ENCODE measurements around the gene PI16.
"Not testable (repeated sequence)": the region's sequence is repeated elsewhere in the genome, so short reads cannot be mapped to it uniquely, and the experiment has no call there.

PI16 gene

DNA sequence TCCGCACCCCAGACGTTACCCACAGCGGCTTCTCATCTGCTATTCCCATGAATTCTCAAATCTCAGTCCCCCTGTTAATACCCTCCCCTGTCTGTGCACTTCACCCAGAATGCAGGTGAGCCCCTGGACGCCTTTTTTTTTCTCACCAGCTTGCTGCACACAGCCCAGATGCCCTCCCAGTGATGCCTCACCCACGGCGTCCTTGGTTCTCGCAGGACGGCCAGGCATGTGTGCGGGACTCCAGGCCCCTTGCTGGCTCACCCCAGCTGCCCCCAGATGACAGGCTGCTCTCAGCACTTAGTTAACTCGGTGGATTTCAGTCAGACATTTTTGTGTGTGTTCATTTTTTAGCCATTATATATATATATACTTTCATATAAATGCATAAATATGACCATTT lies 25.4 kb upstream of the PI16 start:
- no peak for DNase-seq (ENCODE audit: low read depth in 2 of 2)

DNA sequence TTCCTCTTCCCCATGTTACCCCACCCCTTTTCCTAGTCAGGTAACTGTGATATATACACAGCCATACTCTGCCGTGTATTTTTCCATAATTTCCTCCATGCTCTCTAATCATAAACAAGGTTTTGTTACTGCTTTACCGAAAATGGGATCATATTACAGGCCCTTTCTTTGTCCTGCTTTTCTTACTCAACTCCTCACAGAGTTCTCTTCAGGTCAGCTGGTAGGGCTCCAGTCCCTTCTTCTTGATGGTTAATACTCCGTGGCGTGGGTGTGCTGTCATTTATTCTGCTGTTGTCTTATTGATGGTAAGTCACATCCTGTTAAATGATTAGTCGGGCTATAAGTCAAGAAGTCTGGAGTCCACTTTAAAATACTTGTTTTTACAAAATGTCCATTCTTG lies 24.9 kb upstream of the PI16 start:
- no peak for DNase-seq (ENCODE audit: low read depth in 2 of 2)

DNA sequence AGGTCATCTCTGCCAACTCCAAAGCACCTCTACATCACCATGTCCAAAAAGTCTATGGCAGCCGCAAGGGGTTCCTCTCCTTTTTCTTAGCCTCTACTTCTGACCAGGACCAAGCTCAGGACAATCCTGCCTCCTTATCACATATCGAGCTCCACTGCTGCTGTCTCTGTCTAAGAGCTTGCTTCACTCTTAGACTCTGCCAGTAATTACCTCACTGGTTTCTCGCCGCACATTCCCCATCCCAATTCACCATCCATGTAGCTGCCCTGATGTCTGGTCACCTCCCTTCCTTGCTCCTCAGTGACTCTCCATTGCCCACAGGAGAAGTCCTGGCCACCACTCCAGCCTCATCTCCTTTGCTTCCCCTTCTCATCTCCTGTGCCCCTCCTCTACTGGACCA lies 24.1 kb upstream of the PI16 start:
- DNase-seq (ENCODE audit: low read depth in 2 of 2) = no peak

DNA sequence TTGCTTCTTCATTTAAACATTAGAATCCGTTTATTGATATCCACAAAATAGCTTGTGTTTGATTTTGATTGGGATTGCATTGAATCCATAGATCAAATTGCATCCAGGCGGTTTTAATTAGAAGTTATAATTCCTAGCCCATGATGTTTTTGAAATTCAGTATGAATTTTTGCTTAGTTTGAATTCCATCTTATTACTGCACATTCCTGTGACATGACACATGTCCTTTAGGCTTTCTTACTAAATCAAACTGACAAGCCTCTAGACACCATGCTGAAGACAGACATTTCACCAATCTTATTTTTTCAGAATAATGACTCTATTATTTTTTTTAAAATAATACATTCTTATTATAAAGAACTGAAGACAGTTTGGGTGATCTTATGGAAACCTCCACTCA lies 21.4 kb upstream of the PI16 start:
- no peak for DNase-seq (ENCODE audit: low read depth in 2 of 2)

DNA sequence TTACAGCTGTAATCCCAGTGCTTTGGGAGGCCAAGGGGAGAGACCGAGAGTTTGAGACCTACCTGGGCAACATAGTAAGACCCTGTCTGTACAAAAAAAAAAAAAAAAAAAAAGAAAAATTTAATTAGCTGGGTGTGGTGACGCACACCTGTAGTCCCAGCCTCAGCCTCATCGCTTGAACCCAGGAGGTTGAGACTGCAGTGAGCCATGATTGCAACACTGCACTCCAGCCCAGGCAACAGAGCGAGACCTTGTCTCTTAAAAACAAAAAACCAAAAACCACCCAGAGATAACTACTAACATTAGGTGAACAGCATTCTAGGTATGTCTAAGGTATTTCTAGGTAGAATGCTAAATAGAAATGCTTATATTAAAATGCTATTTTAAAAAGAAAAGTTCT lies 21.0 kb upstream of the PI16 start:
- no peak for DNase-seq (ENCODE audit: low read depth in 2 of 2)

DNA sequence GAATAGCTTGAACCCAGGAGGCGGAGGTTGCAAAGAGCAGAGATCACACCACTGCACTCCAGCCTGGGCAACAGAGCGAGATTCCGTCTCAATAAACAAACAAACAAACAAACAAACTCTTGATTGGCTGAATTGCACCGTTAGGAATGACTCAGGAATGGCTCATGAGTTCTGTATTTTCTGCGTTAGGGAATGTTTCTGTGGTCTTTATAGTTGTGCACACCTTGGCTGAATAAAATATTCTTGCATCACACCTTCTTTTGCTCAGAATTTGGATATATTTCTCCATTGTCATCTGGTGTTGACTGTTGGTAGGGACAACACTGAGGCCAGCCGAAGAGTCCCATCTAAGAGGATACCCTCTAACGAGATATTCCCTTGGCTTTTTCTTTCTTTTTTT lies 19.6 kb upstream of the PI16 start:
- DNase-seq (ENCODE audit: low read depth in 2 of 2) = no peak

DNA sequence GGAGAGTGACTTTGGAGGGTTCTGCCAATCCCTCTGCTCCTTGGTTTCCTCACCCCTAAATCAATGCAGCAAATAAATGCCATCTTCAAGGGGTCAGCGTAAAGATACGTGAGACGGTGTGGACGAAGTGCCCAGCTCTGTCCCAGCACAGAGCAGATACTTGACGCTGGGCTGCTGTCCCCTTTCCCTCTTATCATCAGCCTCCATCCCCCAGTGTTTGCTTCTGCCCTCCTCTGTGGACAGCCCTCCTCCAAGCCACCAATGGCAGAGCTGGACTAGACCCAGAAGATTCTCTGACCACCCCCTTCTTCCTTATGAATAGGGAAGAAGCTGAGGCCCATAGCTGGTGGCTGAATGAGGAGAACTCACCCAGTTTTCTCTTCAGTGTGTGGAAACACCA lies 17.7 kb upstream of the PI16 start:
- no peak for DNase-seq (ENCODE audit: low read depth in 2 of 2)

DNA sequence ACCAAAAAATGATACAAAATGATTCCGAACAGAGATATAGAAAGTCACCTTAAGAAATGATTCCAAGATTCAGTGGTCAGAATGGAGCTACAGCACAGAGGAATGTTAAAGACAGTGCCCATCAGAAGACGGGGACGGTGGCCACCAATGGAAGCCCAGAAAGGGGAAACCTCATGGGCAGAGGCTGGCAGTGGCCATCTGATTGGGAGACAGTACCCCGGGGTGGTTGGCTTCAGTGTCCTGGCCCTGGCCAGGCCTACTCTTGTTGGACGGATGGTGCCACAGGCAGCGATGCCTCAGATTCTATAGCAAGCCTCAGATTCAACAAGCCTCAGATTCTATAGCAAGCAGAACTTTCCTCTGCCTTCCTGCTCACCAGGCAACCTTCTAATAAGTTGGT lies 16.6 kb upstream of the PI16 start:
- no peak for DNase-seq (ENCODE audit: low read depth in 2 of 2)

DNA sequence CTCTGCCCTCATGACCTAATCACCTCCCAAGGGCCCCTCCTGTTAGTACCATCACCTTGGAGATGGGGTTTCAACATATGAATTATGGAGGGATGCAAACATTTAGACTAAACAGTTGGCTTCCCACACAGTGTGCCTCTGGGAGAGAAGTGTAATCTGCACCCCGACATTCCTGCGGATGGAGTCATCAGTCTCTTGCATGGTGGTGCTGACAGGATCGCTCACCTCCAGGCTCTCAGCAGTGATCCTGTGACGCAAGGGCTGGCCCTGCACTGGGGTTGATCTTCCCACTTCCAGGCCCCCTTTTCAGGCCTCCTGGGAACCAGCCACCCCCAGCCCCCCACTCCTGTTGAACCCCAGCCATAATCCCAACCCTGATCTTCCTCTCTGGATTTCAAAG lies 16.0 kb upstream of the PI16 start:
- no peak for DNase-seq (ENCODE audit: low read depth in 2 of 2)

DNA sequence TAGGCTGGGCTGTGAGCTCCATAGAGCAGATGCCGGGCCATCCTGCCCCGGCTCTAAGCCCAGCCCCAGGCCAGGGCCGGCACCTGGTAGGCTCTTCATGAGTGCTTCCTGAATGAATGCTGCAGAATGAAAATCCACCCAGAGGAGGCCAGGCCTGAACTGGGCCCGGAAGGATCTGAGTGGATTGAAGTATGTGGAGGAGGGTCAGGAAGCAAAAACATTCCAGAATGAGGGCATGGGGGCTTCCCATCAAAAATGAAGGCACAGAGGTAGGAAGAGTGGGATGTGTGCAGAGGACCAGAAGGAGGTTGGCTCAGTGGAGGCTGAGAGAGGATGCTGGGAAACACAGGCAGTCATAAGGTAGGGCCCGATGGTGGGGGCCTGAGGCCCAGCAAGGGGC lies 15.5 kb upstream of the PI16 start:
- not testable (repeated sequence) for DNase-seq (ENCODE audit: low read depth in 2 of 2)

DNA sequence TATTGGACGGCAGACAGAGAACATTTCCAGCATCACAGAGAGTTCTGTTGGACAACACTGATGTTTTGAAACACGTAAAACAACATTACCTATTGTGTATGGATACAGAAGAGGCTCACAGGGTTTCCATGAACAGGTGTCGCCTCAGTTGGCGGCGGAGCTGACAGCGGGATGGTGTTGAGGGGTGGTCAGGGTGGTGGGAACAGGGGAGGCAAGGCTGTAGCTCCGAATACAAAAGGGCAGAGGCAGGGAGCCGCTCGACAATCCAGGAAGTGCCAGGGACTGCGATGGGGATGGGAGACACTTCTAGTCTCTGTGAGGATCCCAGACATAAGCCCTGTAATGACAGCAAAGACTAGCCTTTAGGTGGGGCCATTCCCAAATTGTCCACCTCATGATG lies 14.5 kb upstream of the PI16 start:
- no peak for DNase-seq (ENCODE audit: low read depth in 2 of 2)

DNA sequence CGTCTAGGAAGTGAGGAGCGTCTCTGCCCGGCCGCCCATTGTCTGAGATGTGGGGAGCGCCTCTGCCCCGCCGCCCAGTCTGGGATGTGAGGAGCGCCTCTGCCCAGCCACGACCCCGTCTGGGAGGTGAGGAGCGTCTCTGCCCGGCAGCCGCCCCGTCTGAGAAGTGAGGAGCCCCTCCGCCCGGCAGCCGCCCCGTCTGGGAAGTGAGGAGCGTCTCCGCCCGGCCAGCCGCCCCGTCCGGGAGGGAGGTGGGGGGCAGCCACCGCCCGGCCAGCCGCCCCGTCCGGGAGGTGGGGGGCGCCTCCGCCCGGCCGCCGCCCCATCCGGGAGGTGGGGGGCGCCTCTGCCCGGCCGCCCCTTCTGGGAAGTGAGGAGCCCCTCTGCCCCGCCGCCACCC lies 13.0 kb upstream of the PI16 start:
- not testable (repeated sequence) for DNase-seq (ENCODE audit: low read depth in 2 of 2)

DNA sequence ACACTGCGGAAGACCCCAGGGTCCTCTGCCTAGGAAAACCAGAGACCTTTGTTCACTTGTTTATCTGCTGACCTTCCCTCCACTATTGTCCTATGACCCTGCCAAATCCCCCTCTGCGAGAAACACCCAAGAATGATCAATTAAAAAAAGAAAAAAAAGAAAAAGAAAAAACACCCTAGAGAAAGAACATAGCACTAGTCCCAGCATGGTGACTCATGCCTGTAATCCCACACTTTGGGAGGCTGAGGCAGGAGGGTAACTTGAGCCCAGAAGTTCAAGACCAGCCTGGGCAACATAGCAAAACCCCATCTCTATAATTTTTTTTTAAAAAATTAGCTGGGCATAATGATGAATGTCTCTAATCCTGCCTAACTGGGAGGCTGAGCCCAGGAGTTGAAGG lies 12.2 kb upstream of the PI16 start:
- not testable (repeated sequence) for DNase-seq (ENCODE audit: low read depth in 2 of 2)

DNA sequence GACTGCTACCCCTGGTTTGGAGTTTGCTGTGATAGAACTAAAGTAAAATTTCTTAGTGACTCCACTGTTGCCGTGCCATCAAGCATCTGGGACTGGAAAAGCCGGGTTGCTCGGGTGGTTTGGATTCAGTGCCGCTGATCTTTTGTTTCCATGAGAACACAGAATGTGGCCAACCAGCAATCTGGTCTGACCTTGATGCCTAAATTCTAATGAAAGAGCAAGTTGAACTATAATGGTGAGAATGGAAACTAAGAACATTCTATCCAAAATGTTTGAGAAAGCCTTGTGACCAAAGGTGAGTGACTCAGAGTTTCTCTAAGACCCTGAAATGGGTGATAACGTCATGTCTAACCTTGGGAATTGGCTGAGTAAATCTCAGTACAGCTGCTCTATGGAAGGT lies 9.9 kb upstream of the PI16 start:
- no peak for DNase-seq (ENCODE audit: low read depth in 2 of 2)

DNA sequence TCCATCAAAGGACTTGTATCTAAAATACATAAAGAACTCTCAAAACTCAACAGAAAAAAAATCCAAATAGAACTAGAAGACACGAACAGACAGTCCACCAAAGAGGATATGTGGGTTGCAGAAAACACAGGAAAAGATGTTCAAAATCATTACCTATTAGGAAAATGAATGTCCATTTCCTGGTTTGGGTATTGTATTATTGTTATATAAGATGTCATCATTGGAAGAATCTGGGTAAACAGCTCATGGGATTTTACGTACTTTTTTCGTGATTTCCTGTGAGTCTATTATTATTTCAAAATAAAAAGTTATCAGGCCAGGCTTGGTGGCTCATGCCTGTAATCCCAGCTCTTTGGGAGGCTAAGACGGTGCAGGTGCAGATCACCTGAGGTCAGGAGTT lies 9.2 kb upstream of the PI16 start:
- DNase-seq (ENCODE audit: low read depth in 2 of 2) = no peak

DNA sequence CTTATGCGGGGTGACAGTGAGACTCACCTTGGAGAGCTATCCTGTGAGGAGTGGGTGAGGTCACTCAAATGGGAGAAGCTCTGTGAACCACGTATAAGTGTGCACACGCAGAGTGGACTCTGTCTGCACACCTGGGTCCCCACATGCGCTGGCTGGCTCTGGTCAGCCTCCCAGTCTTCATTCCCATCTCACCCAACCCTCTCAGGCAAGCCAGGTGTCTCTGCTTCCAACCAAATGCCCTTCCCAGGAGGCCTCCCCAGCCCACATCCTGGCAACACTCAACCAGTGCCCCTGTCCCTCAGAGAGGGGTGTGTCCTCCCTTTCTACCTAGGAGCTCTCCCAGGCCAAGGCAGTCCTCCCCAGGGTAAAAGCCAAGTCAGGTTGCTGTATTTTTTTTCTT lies 8.0 kb upstream of the PI16 start:
- no peak for DNase-seq (ENCODE audit: low read depth in 2 of 2)

DNA sequence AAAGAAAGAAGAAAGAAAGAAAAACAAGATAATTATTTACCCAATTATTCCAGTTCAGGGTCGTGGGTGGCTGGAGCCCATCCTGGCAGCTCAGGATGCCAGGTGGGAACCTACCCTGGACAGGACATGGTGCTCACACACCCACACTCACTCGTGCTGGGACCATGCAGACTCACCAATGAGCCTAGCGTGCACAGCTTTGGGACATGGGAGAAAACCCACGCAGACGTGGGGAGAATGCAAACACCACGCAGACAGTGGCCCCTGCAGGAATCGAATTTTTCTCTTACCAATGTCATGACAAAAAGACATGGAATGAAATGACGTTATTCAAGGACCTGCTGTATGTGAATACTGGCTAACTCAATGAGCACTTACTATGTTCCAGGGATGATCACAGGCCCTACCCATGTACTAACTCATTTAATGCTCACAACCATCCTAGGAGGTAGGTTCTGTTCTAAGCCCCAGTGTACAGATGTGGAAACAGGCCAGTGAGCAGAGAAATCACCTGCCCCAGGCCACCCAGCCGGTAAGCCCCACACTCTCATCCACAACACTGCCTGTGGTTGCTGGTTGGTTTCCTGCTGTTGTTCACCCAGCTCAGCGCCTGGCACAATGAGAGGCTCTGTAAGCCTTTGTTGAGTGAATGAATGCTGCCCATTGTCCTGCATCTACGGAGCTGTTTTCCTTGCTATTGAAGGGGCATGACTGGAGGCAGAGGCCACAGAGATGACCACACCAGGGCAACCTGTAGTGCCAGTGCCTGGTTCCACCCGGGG lies 6.8 kb upstream of the PI16 start:
- no peak for DNase-seq (ENCODE audit: low read depth in 2 of 2)

DNA sequence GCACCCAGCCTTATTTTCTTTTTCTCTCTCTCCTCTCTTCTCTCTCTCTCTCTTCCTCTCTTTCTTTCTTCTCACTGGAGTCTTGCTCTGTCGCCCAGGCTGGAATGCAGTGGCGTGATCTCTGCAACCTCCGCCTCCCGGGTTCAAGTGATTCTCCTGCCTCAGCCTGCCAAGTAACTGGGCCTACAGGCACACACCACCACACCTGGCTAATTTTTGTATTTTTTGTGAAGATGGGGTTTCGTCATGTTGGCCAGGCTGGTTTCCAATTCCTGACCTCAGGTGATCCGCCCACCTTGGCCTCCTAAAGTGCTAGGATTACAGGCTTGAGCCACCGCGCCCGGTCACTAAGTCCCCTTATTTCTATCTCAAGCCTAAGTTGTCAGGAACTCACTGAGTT lies 5.5 kb upstream of the PI16 start:
- not testable (repeated sequence) for DNase-seq (ENCODE audit: low read depth in 2 of 2)

DNA sequence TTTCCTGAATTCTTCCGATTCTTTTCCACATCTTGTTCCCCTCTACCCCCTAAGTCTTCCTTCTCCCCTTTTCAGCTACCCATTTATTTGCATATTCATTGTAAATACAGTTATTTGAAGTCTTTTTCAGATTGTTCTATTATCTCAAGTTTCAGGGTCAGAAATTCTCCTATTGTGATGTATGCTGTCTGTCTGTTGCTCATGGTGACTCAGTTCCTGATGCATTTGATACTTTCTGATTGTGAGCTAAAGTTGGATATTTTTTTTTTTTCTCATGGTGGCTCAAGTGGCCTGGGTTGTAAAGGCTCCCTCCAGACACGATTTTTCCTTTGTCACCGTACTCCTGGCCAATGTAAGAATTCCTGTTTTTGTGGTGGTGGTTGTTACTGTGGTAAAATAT lies 4.9 kb upstream of the PI16 start:
- DNase-seq (ENCODE audit: low read depth in 2 of 2) = no peak

DNA sequence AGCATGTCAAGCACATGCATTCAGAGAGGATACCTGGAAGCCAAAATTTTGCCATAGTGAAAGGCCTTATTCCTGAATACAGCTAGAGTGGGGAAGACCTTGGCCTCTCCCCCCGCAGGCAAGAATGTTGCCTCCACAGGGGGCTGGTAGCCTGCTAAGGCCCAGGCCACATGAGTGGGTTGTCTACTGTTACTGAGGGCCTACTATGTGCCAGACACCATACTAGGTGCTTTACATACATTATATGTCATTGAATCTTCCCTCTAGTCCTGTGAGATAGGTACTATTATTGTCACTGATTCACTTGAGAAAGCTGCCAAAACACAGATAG lies 642 bp upstream of the PI16 start:
- no peak for DNase-seq (ENCODE audit: low read depth in 2 of 2)

DNA sequence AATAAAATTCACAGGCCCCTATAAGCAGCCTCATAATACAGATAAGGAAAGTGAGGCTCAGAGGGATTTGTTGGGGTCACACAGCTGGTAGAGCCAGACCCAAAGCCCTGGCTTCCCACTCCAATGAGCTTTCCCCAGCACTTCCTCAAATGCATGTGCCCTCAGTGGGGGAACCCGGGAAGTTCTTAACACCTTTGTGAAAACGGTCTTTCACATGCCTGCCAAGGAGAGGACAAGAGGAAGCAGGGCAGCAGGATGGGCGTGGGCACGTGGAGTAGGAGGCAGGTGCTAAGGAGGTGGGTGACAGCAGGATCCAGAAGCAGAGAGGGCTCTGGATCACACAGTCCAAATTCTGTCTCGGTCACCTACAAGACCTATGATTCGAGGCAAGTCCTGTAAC lies 598 bp downstream of the PI16 start:
- no peak for DNase-seq (ENCODE audit: low read depth in 2 of 2)

DNA sequence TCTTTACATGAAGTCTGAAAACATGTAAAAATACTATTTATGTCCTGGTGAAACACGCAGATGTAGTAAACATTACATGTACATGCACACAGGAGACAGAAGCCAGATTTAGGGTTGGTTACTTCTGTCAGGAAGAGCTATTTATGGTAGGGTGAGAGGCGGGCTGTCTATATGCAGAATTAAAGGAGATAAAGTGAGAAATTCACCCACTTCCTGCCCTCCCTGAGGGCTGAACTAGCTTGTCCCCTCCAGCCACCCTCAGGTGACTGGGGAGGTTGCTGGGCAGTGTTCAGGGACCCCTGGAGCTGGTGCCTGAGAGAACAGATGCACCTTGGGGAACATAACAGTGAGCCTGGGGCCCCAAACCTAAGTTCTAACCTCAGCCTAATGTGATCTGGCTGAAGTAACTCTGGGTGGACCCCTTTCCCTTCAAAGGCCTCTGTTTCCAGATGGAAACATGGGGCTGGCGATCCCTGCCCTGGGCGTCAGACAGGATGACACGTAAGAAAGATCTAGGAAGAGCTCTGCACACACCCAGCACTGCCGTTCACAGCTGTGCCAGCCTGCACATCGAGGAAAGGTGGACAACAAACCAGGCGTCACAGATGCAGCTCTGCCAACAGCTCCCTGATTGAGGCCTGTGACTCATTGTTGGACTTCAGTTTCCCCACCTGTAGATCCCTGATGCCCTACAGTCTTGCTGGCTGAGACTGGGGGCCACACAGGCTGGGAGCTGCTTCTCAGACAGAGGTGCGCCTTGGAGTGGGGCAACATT lies 1.3 kb downstream of the PI16 start:
- no peak for DNase-seq (ENCODE audit: low read depth in 2 of 2)

DNA sequence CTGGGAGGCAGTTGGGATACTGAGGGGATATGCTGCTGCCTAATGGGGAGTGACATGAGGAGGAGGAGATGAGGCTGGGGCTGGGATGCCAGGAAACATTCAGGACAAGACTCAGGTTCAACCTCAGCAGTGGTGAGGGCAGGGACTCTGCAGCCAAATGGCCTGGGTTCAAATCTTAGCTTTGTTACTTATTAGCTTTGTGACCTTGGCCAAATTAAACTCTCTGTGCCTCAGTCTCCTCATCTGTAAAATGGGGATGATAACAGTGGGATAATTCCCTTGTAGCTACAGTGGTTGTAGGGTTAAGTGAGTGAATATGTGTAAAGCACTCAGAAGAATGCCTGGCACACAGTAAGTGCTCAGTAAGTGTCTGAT lies 1.9 kb downstream of the PI16 start:
- DNase-seq (ENCODE audit: low read depth in 2 of 2) = no peak

DNA sequence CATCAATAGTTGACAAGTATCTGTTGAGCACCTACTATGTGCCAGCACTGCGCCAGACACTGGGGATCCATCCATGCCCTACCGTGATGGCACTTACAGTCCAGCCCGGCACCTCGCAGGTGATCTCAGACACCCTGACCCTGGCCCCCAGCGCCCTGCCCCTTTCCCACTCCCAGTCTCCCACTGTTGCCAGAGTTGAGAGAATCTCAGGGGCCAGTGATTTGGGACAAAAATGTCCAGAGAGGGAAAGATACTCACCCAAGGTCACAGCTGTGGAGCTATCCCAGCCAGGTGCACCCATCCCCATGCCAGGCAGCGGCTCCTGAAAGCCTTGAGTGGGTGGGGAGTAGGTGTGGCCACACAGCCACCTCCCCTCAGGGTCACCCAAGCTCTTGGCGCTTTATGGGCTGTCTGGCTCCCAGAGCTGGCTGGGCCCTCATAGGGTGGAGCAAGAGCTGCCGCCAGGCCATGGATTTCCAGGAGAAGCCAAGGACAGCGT lies 3.3 kb downstream of the PI16 start:
- no peak for DNase-seq (ENCODE audit: low read depth in 2 of 2)
